K562 (cell line): ENCODE results near the gene CSRNP2. TPM values are rescaled to one million over a fixed set of nuclear protein-coding genes. Genes with fewer than 3 reads are reported as not detected.
A peak's percentile ranks its signal among the peaks of the same experiment; 100 is the strongest.

Source experiments
- ATF1 ChIP-seq, 2 experiments: fragments of 450-650 bp in 1 of 2; IDR thresholded peaks; 2 replicates each; pipeline ENCODE4 v1.6.1; 2016; ENCODE audit warnings: missing compliant biosample characterization in 1 of 2, missing genetic modification characterization in 1 of 2
- CXXC5 ChIP-seq: fragments of 250-450 bp; sonication (Bioruptor Pico); IDR thresholded peaks from 2 replicates; pipeline ENCODE4 v1.8.0; 2022; ENCODE audit warnings: inconsistent platforms, mild to moderate bottlenecking, moderate library complexity
- DMBX1 ChIP-seq: fragments of 250-450 bp; sonication (Bioruptor Pico); IDR thresholded peaks from 2 replicates; pipeline ENCODE4 v1.8.0; 2022; ENCODE audit warnings: inconsistent platforms, mild to moderate bottlenecking, moderate library complexity, borderline replicate concordance
- DPF2 ChIP-seq: fragments of 450-650 bp; IDR thresholded peaks from 2 replicates; pipeline ENCODE4 v1.6.1; 2016
- ETS2 ChIP-seq: IDR thresholded peaks from 2 replicates; pipeline ENCODE4 v1.6.1; 2016; ENCODE audit warnings: borderline replicate concordance, missing genetic modification characterization, mild to moderate bottlenecking, moderate library complexity, missing compliant biosample characterization; ENCODE audit not compliant: poor library complexity, severe bottlenecking
- HSF4 ChIP-seq: fragments of 250-450 bp; sonication (Bioruptor Pico); IDR thresholded peaks from 2 replicates; pipeline ENCODE4 v2.1.2; 2022; ENCODE audit warnings: mild to moderate bottlenecking, moderate library complexity, borderline replicate concordance
- ILK ChIP-seq: fragments of 450-650 bp; IDR thresholded peaks from 2 replicates; pipeline ENCODE4 v1.6.1; 2016; ENCODE audit warnings: missing genetic modification characterization, low read depth, mild to moderate bottlenecking, missing compliant biosample characterization, moderate library complexity, borderline replicate concordance
- PHF20 ChIP-seq: fragments of 450-650 bp; IDR thresholded peaks from 2 replicates; pipeline ENCODE4 v1.6.1; 2018; ENCODE audit not compliant: partially characterized antibody
- SMAD2 ChIP-seq: fragments of 150-350 bp; IDR thresholded peaks from 2 replicates; pipeline ENCODE4 v1.6.1; 2014; ENCODE audit warnings: low read depth, mild to moderate bottlenecking, low read length
- SMARCA4 ChIP-seq: fragments of 450-650 bp; IDR thresholded peaks from 2 replicates; pipeline ENCODE4 v1.6.1; 2016
- TEAD2 ChIP-seq: fragments of 450-650 bp; IDR thresholded peaks from 2 replicates; pipeline ENCODE4 v1.6.1; 2016; ENCODE audit warnings: missing genetic modification characterization, control low read depth, missing compliant biosample characterization
- TSC22D4 ChIP-seq: fragments of 450-650 bp; IDR thresholded peaks from 2 replicates; pipeline ENCODE4 v1.6.1; 2016; ENCODE audit warnings: missing genetic modification characterization, missing biosample characterization, control low read depth
- ZBED1 ChIP-seq: IDR thresholded peaks from 2 replicates; pipeline ENCODE4 v1.6.1; 2014
- ZNF324 ChIP-seq: fragments of 250-450 bp; sonication (Bioruptor Pico); IDR thresholded peaks from 2 replicates; pipeline ENCODE4 v1.4.0; 2020; ENCODE audit warnings: mild to moderate bottlenecking
- ZNF436 ChIP-seq: fragments of 250-450, 450-650 bp; sonication (Bioruptor Pico); formaldehyde crosslinking; IDR thresholded peaks from 2 replicates; pipeline ENCODE4 v1.7.0; 2020; ENCODE audit warnings: mild to moderate bottlenecking
- ZNF589 ChIP-seq: fragments of 200-800 bp; sonication (Bioruptor generic); IDR thresholded peaks from 2 replicates; pipeline ENCODE4 v1.6.1; 2016; ENCODE audit warnings: low read depth, missing genetic modification characterization, missing compliant biosample characterization
- ZNF766 ChIP-seq: fragments of 200-800 bp; sonication (Bioruptor generic); conservative IDR thresholded peaks from 2 replicates; pipeline ENCODE4 v1.6.1; 2016; ENCODE audit warnings: missing genetic modification characterization, missing compliant biosample characterization
- polyA plus RNA-seq, 8 experiments: library from polyadenylated mRNA; depleted of rRNA in 4 of 8; stranded (reverse) in 5 of 8; unstranded in 3 of 8; fragments of >200 nt; fragmentation: Nextera tagmentation in 2 of 8; fragmentation: Illumina TruSeq in 1 of 8; extraction: Ambion mirVana in 2 of 8; extraction: Trizol in 1 of 8; gene quantifications; 2 replicates each; pipeline versions ENCODE4 v1.2.1 to v1.2.3, GENCODE V29; 2011 to 2014; ENCODE audit warnings: inconsistent platforms in 1 of 8, missing spikeins in 1 of 8
- total RNA-seq, 7 experiments: library from RNA; depleted of rRNA in 6 of 7; stranded (reverse); fragments of >200 nt in 6 of 7; fragmentation: Illumina TruSeq in 2 of 7; extraction: Trizol in 2 of 7; gene quantifications; 2 replicates each; pipeline versions ENCODE4 v1.2.1 to v1.2.3, GENCODE V29; 2011 to 2021; ENCODE audit warnings: low replicate concordance in 1 of 7
- TF ChIP-seq, protein P1 (sequence below): sonication (generic); formaldehyde crosslinking; IDR thresholded peaks from 2 replicates; pipeline ENCODE4 v1.8.1; 2023; ENCODE audit warnings: missing genetic modification reagents, mild to moderate bottlenecking, borderline replicate concordance
- TF ChIP-seq, protein P2 (sequence below): fragments of 450-650 bp; formaldehyde crosslinking; conservative IDR thresholded peaks from 2 replicates; pipeline ENCODE4 v1.4.0; 2022; ENCODE audit warnings: mild to moderate bottlenecking, missing genetic modification characterization
- TF ChIP-seq, protein P3 (sequence below): fragments of 250-450 bp; sonication (Bioruptor Pico); IDR thresholded peaks from 2 replicates; pipeline ENCODE4 v1.9.0; 2021; ENCODE audit warnings: mild to moderate bottlenecking
- TF ChIP-seq, protein P4 (sequence below): sonication (generic); formaldehyde crosslinking; IDR thresholded peaks from 2 replicates; pipeline ENCODE4 v1.5.0; 2020; ENCODE audit warnings: missing genetic modification reagents

Gene CSRNP2
- total and polyA plus RNA-seq, 9 of the 15 experiments (the other 6 are each of a cell fraction or from before 2014, with no cell fraction given) = 1.6 to 13.9 (median 5.9) TPM

DNA sequence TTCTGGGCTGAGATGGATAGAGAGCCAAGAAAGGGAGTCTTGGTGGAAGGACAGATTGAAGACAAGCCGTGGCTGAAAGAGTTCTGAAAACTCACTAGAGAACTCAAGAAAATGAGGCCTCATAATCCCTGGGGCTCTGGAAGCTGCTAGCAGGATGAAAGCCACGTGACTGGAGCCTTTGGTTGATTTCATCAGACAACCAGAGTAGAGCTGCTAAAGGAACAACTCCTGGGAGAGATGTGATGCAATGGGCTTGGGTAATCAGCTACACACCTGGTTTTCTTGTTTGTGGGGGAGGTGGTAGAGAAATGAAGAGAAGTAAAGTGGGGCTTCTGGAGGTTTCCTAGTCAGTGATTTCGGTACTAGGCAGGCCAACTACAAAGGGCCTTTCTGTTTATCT, 13.4 kb downstream of the CSRNP2 start (continued):
- TF ChIP-seq, protein P1, sequence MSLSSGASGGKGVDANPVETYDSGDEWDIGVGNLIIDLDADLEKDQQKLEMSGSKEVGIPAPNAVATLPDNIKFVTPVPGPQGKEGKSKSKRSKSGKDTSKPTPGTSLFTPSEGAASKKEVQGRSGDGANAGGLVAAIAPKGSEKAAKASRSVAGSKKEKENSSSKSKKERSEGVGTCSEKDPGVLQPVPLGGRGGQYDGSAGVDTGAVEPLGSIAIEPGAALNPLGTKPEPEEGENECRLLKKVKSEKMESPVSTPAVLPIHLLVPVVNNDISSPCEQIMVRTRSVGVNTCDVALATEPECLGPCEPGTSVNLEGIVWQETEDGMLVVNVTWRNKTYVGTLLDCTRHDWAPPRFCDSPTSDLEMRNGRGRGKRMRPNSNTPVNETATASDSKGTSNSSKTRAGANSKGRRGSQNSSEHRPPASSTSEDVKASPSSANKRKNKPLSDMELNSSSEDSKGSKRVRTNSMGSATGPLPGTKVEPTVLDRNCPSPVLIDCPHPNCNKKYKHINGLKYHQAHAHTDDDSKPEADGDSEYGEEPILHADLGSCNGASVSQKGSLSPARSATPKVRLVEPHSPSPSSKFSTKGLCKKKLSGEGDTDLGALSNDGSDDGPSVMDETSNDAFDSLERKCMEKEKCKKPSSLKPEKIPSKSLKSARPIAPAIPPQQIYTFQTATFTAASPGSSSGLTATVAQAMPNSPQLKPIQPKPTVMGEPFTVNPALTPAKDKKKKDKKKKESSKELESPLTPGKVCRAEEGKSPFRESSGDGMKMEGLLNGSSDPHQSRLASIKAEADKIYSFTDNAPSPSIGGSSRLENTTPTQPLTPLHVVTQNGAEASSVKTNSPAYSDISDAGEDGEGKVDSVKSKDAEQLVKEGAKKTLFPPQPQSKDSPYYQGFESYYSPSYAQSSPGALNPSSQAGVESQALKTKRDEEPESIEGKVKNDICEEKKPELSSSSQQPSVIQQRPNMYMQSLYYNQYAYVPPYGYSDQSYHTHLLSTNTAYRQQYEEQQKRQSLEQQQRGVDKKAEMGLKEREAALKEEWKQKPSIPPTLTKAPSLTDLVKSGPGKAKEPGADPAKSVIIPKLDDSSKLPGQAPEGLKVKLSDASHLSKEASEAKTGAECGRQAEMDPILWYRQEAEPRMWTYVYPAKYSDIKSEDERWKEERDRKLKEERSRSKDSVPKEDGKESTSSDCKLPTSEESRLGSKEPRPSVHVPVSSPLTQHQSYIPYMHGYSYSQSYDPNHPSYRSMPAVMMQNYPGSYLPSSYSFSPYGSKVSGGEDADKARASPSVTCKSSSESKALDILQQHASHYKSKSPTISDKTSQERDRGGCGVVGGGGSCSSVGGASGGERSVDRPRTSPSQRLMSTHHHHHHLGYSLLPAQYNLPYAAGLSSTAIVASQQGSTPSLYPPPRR (CRISPR knock-in tag) = no peak
- TF ChIP-seq SMARCA4 (peak; percentile 46; the same call in 1 of the 2 replicates), ZNF766 (CRISPR knock-in tag) (0 out of 2 replicates have a peak, but pooled peaks have one; percentile 19), HSF4 (no peak), SMAD2 (no peak), DMBX1 (peak; percentile 77), ATF1 (CRISPR knock-in tag; IDR thresholded peaks at IDR 0.05) (no peak), ATF1 (tag; IDR thresholded peaks at IDR 0.05) (no peak), TSC22D4 (tag) (no peak), ZBED1 (no peak), ZNF436 (CRISPR knock-in tag) (no peak), DPF2 (no peak; the same call in 1 of the 2 replicates), ZNF589 (no peak), CXXC5 (CRISPR knock-in tag) (peak; percentile 53), ZNF324 (CRISPR knock-in tag) (no peak), ILK (no peak), PHF20 (no peak), ETS2 (tag) (no peak), TEAD2 (tag) (no peak)
- TF ChIP-seq, protein P2, sequence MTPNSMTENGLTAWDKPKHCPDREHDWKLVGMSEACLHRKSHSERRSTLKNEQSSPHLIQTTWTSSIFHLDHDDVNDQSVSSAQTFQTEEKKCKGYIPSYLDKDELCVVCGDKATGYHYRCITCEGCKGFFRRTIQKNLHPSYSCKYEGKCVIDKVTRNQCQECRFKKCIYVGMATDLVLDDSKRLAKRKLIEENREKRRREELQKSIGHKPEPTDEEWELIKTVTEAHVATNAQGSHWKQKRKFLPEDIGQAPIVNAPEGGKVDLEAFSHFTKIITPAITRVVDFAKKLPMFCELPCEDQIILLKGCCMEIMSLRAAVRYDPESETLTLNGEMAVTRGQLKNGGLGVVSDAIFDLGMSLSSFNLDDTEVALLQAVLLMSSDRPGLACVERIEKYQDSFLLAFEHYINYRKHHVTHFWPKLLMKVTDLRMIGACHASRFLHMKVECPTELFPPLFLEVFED = no peak
- TF ChIP-seq, protein P3, sequence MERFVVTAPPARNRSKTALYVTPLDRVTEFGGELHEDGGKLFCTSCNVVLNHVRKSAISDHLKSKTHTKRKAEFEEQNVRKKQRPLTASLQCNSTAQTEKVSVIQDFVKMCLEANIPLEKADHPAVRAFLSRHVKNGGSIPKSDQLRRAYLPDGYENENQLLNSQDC (CRISPR knock-in tag) = no peak
- TF ChIP-seq, protein P4, sequence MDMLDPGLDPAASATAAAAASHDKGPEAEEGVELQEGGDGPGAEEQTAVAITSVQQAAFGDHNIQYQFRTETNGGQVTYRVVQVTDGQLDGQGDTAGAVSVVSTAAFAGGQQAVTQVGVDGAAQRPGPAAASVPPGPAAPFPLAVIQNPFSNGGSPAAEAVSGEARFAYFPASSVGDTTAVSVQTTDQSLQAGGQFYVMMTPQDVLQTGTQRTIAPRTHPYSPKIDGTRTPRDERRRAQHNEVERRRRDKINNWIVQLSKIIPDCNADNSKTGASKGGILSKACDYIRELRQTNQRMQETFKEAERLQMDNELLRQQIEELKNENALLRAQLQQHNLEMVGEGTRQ (CRISPR knock-in tag) = peak; percentile 81
